ENCODE measurements around the gene DOCK2.

DNA sequence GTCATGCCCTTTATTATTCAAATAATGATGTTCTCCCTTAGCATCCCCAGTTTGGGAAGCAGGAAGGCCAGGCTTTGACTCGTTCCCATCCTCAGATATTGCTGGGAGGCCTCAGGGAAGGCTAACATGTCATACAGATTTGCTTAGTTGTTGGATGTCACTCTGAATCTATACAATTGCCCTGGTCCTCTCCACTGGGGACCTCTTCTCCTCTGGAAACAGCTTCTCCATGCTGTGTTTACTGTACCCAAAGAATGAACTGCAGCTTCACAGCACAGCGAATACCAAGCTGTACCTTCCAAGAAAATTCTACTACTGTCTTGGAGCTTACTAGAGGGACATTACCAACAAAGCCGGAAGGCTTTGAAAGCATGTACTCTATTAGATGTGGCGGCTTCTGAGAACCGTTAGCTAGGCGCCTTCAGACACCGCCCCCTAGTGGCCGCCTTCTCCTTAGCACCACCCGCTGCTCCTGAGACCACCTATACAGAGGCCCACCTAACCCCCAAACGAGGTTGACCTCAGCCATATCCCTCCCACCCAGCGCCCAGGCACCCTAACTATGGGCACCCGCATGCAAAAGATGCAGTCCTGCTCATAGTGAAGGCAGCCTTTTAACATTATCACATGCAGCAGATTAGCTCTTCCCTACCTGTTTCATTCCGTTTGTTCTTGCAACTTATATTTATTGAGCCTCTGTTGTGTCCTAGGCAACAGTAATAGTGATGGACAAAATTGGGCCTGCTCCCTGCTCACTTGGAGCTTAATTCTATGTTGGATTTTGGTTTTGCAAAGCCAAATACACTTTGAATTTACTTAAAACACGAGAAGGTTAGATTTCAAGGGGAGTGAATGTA, 433.7 kb downstream of the DOCK2 start:
- TF ChIP-seq, protein P1, sequence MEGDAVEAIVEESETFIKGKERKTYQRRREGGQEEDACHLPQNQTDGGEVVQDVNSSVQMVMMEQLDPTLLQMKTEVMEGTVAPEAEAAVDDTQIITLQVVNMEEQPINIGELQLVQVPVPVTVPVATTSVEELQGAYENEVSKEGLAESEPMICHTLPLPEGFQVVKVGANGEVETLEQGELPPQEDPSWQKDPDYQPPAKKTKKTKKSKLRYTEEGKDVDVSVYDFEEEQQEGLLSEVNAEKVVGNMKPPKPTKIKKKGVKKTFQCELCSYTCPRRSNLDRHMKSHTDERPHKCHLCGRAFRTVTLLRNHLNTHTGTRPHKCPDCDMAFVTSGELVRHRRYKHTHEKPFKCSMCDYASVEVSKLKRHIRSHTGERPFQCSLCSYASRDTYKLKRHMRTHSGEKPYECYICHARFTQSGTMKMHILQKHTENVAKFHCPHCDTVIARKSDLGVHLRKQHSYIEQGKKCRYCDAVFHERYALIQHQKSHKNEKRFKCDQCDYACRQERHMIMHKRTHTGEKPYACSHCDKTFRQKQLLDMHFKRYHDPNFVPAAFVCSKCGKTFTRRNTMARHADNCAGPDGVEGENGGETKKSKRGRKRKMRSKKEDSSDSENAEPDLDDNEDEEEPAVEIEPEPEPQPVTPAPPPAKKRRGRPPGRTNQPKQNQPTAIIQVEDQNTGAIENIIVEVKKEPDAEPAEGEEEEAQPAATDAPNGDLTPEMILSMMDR (IDR thresholded peaks at IDR 0.05) = peak; percentile 12 to 64 (median 46)
- TF ChIP-seq POLR2A (IDR thresholded peaks at IDR 0.05) = no peak

Data from upper lobe of left lung (tissue), 4 donors.